H1 (cell line): ENCODE results near the gene PPM1L. TPM values are rescaled to one million over a fixed set of nuclear protein-coding genes. Genes with fewer than 3 reads are reported as not detected.

Experiments
- CREB1 ChIP-seq: IDR thresholded peaks from 2 replicates; pipeline ENCODE4 v1.6.1; 2012; ENCODE audit warnings: inconsistent platforms
- MAFK ChIP-seq: IDR thresholded peaks from 2 replicates; pipeline ENCODE4 v1.6.1; 2012; ENCODE audit warnings: low read depth, mild to moderate bottlenecking, improper control_type of control experiment, low read length
- TBP ChIP-seq: IDR thresholded peaks from 2 replicates; pipeline ENCODE4 v1.6.1; 2011; ENCODE audit warnings: low read depth, low read length, improper control_type of control experiment
- polyA plus RNA-seq, 7 experiments: library from polyadenylated mRNA; depleted of rRNA in 3 of 7; stranded (reverse) in 5 of 7; unstranded in 2 of 7; fragments of >200 nt in 5 of 7; fragments of 200-250 nt in 2 of 7; gene quantifications; 1 replicate in 5 of 7; 2 replicates in 1 of 7; 4 replicates in 1 of 7; pipeline versions ENCODE4 v1.2.1 to v1.2.3, GENCODE V29; 2011 to 2013; ENCODE audit warnings: missing spikeins in 2 of 7, mixed read lengths in 2 of 7
- total RNA-seq: library from RNA; stranded (reverse); fragmentation: NEBNext Ultra II Directional; extraction: Animal tissue kit (Norgen Biotek cat#: 25700); gene quantifications from 2 replicates; pipeline ENCODE4 v1.2.1, GENCODE V29; 2021

PPM1L gene
- total and polyA plus RNA-seq, 2 of the 8 experiments (the other 6 are each of a cell fraction or from before 2014, with no cell fraction given) = 2.8 to 18.1 TPM

DNA sequence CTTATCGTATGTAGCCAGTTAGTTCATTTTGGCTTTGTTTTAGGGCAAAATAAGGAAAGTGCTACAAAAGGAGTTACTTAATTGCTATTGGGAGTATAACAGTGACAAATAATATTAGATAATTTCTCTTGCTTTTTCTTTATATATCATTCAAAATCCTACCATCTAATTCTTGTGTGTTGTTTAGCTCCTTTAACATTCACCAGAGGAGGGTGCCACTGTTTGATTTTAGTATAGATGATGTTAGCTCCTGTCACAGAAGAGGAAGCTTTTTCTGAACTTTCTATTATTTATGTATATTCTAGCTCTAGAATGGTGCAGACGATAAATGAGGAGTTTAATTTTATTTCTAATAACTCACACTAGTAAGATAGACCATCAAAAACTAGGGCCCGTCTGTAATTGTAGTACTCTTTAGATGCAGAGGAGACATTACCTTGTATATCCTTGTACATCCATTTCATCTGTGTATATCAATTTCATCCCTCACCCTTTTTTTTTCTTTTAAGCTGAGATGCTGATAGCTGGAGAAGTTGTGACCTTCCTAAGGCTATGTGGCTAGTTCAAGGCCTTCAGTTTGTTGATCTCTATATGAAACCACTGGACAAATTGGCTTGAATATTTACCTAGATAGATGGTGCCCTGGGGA lies 3.0 kb downstream of the PPM1L start (continued):
- TF ChIP-seq MAFK (no peak), TBP (no peak), CREB1 (no peak)
